ENCODE results near the gene ZBTB40. TPM values are rescaled to one million over a fixed set of nuclear protein-coding genes. Genes with fewer than 3 reads are reported as not detected.

The ZBTB40 gene
- total RNA-seq, 1 experiment from 2014 or later: 16.3 TPM

DNA sequence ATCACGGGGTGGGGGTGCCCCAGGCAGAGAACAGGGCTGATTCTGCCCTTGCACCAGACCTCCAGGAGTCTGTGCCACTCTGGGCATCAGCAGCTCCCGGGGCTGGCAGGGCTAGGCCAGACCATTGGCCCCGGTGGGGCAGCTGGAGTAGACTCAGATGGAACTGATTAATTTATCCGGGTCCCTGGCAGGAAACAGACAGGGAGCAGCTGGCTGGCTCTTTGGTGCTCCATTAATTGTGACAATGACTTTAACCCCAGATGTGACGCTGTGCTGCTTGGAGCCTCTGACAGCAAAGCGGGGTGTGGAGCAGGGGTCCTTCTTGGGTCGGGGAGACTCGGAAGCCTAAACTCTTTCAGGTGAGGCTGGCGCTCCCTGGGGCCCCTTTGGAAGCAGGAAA lies 121.2 kb downstream of the ZBTB40 start:
- H3K56ac ChIP-seq (ENCODE audit: insufficient read length, low read depth, low read length): no peak overlapping the region
- no peaks in the 10 kb centered on the region for H3K27me3 ChIP-seq (ENCODE audit: insufficient read depth, low read length)
- H3K9me3 ChIP-seq (ENCODE audit: control insufficient read depth, low read depth, low read length): peaks cover under 1% of the 10 kb centered on the region
- no peak overlapping the region for H2BK15ac ChIP-seq (ENCODE audit: low read depth, low read length)
- no peak overlapping the region for H2AFZ ChIP-seq (ENCODE audit: low read length)
- H3K9ac ChIP-seq (ENCODE audit: extremely low read depth, insufficient read length, low read length): no peak overlapping the region
- Mint-ChIP-seq H3K27me3 (ENCODE audit: low read depth) (no peaks in the 10 kb centered on the region; the same call in 1 of the 2 replicates), H3K4me1 (peaks cover 7 to 23% of the 10 kb centered on the region in 2 experiments), H3K27ac (no peak overlapping the region), H3K9me3 (peaks cover 3 to 4% of the 10 kb centered on the region in 2 experiments), H3K36me3 (ENCODE audit: insufficient read depth in 1 of 3, low read depth in 3 of 3) (peaks cover 0 to 4% (median 0%) of the 10 kb centered on the region in 3 experiments; a peak in 4 of 7 replicates), H3K4me3 (no peak overlapping the region)
- H3K27ac ChIP-seq (ENCODE audit: insufficient read length, low read depth, low read length): no peak overlapping the region
- H2BK5ac ChIP-seq (ENCODE audit: insufficient read length, low read length): no peak overlapping the region
- H3T11ph ChIP-seq (ENCODE audit: low read length): no peak overlapping the region
- no peak for TF ChIP-seq CTCF (conservative IDR thresholded peaks at IDR 0.05)
- H3K18ac ChIP-seq (ENCODE audit: insufficient read length, low read depth, low read length): no peak overlapping the region
- H2BK12ac ChIP-seq (ENCODE audit: insufficient read length, low read depth, low read length): no peak overlapping the region
- H4K20me1 ChIP-seq (ENCODE audit: control insufficient read depth, insufficient read depth, insufficient read length): no peaks in the 10 kb centered on the region
- no peak overlapping the region for H4K8ac ChIP-seq (replicated peaks; ENCODE audit: insufficient read length, low read depth, low read length)
- no peak overlapping the region for H2BK120ac ChIP-seq (ENCODE audit: low read depth, low read length, poor library complexity, severe bottlenecking)
- no CpG with 5 or more reads among the region's 9 CpGs for WGBS (ENCODE audit: extremely low coverage, insufficient read length, low lambda C conversion rate)
- no peak overlapping the region for H4K91ac ChIP-seq (ENCODE audit: insufficient read length, low read depth, low read length)
- H3K14ac ChIP-seq (ENCODE audit: insufficient read depth, low read length): no peak overlapping the region
- no peak overlapping the region for H3K23ac ChIP-seq (ENCODE audit: insufficient read length, low read depth, low read length)
- no peaks in the 10 kb centered on the region for H3K79me2 ChIP-seq (ENCODE audit: insufficient read depth, low read length)
- 0 out of 2 replicates have a peak, but pooled peaks cover 2% of the 10 kb centered on the region for H3K4me1 ChIP-seq (ENCODE audit: insufficient read depth, low read length)
- no peak overlapping the region for H2AK5ac ChIP-seq (ENCODE audit: insufficient read length, low read length)
- no peak overlapping the region for H3K4ac ChIP-seq (ENCODE audit: low read depth, low read length)
- H3K79me1 ChIP-seq (ENCODE audit: insufficient read depth, low read depth, low read length, poor library complexity, severe bottlenecking): no peaks in the 10 kb centered on the region
- no peaks in the 10 kb centered on the region for H3K23me2 ChIP-seq (ENCODE audit: insufficient read length, low read depth, low read length, poor library complexity, severe bottlenecking)
- no peak for DNase-seq
- no peak overlapping the region for H2BK20ac ChIP-seq (ENCODE audit: low read depth, low read length, poor library complexity, severe bottlenecking)
- no peak overlapping the region for H3K4me2 ChIP-seq (ENCODE audit: insufficient read depth, insufficient read length, low read length)
- H4K5ac ChIP-seq (ENCODE audit: insufficient read length, low read depth, low read length): no peak overlapping the region
